Mucosa of descending colon (tissue), 3 donors: ENCODE results near the gene FBXO27. TPM values are rescaled to one million over a fixed set of nuclear protein-coding genes. Genes with fewer than 3 reads are reported as not detected.
"Not testable (repeated sequence)": the region's sequence is repeated elsewhere in the genome, so short reads cannot be mapped to it uniquely, and the experiment has no call there.

ENCODE experiments used
- ATAC-seq: fragments of 200-7000 bp; cut with Tn5 transposase; one replicate; pipeline ENCODE4 v1.9.1; 2020; ENCODE audit warnings: mild to moderate bottlenecking, moderate library complexity
- DNase-seq, 3 donors: peaks; one replicate each; pipeline ENCODE4 v3.0.0-alpha.2; 2020
- H3K36me3 ChIP-seq: fragments of 200-600 bp; one replicate; pipeline ENCODE4 v1.8.0; 2021; ENCODE audit warnings: low read depth, mild to moderate bottlenecking
- H3K4me1 ChIP-seq: fragments of 200-600 bp; one replicate; pipeline ENCODE4 v1.8.0; 2021; ENCODE audit warnings: low read depth, mild to moderate bottlenecking
- H3K4me3 ChIP-seq: fragments of 200-600 bp; one replicate; pipeline ENCODE4 v1.8.0; 2021; ENCODE audit warnings: mild to moderate bottlenecking
- H3K9me3 ChIP-seq: fragments of 200-600 bp; one replicate; pipeline ENCODE4 v1.8.0; 2021; ENCODE audit warnings: mild to moderate bottlenecking
- intact Hi-C, 2 donors: fragments of 100-400 bp; cut with DNase I in 1 of 2; cut with micrococcal nuclease in 1 of 2; formaldehyde crosslinking; loops; one replicate each; pipeline versions ENCODE4 v1.11.0 to v1.11.1; 2022; cut with DNase I, micrococcal nuclease
- total RNA-seq, 3 donors: library from RNA; stranded (reverse); fragmentation: NEBNext Ultra II Directional in 2 of 3; extraction: Animal tissue kit (Norgen Biotek cat#: 25700) in 2 of 3; gene quantifications; one replicate each; pipeline versions ENCODE4 v1.2.1 to v1.2.4, GENCODE V29; 2021 to 2023
- TF ChIP-seq, protein P1 (sequence below): fragments of 200-600 bp; IDR thresholded peaks from one replicate; pipeline ENCODE4 v1.8.0; 2022; ENCODE audit warnings: antibody characterized with exemption, mild to moderate bottlenecking
- donor health status: DM: no; HTN: no; CAD: no; lungs with moderate emphysema.
- donor health status: DM: no; HTN: no; CAD: no.
- donor health status: DM: no; HTN: yes; CAD: no.

FBXO27 gene
- total RNA-seq, 3 donors from 2014 or later, result 0.63 to 10.2 (median 1.5) TPM

GRCh38 chr19:39001041-39001440 lies 31.3 kb downstream of the FBXO27 start:
- ATAC-seq (no peak), DNase-seq (no peak)
- no peak overlapping the region for H3K4me3 ChIP-seq
- intact Hi-C loops, result no loop called here
- TF ChIP-seq, protein P1, sequence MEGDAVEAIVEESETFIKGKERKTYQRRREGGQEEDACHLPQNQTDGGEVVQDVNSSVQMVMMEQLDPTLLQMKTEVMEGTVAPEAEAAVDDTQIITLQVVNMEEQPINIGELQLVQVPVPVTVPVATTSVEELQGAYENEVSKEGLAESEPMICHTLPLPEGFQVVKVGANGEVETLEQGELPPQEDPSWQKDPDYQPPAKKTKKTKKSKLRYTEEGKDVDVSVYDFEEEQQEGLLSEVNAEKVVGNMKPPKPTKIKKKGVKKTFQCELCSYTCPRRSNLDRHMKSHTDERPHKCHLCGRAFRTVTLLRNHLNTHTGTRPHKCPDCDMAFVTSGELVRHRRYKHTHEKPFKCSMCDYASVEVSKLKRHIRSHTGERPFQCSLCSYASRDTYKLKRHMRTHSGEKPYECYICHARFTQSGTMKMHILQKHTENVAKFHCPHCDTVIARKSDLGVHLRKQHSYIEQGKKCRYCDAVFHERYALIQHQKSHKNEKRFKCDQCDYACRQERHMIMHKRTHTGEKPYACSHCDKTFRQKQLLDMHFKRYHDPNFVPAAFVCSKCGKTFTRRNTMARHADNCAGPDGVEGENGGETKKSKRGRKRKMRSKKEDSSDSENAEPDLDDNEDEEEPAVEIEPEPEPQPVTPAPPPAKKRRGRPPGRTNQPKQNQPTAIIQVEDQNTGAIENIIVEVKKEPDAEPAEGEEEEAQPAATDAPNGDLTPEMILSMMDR, result no peak
- no peaks in the 10 kb centered on the region for H3K4me1 ChIP-seq
- no peaks in the 10 kb centered on the region for H3K9me3 ChIP-seq
- H3K36me3 ChIP-seq, result no peaks in the 10 kb centered on the region

DNA sequence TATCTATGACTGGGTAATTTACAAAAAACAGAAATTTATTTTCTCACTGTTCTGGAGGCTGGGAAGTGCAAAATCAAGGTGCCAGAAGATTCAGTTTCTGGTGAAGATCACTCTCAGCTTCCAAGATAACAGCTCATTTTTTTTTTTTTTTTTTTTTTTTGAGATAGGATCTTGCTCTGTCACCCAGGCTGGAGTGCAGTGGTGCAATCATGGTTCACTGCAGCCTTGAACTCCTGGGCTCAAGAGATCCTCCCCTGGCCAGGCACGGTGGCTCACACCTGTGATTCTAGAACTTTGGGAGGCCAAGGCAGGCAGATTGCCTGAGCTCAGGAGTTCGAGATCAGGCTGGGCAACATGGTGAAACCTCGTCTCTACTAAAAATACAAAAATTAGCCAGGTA lies 34.8 kb downstream of the FBXO27 start:
- H3K4me3 ChIP-seq, intact Hi-C loops, H3K36me3 ChIP-seq, H3K9me3 ChIP-seq, H3K4me1 ChIP-seq, DNase-seq, ATAC-seq: not testable (repeated sequence)

- H3K36me3 ChIP-seq, result no peaks in the 10 kb centered on the region
- intact Hi-C loops, result no loop called here
- H3K9me3 ChIP-seq, result no peaks in the 10 kb centered on the region
- ATAC-seq, result no peak
- H3K4me1 ChIP-seq, result no peaks in the 10 kb centered on the region
- no peak overlapping the region for H3K4me3 ChIP-seq
- TF ChIP-seq, protein P1, result no peak
- no peak for DNase-seq
Observed at GRCh38 chr19:38993271-38993670, 39.1 kb downstream of the FBXO27 start.

DNA sequence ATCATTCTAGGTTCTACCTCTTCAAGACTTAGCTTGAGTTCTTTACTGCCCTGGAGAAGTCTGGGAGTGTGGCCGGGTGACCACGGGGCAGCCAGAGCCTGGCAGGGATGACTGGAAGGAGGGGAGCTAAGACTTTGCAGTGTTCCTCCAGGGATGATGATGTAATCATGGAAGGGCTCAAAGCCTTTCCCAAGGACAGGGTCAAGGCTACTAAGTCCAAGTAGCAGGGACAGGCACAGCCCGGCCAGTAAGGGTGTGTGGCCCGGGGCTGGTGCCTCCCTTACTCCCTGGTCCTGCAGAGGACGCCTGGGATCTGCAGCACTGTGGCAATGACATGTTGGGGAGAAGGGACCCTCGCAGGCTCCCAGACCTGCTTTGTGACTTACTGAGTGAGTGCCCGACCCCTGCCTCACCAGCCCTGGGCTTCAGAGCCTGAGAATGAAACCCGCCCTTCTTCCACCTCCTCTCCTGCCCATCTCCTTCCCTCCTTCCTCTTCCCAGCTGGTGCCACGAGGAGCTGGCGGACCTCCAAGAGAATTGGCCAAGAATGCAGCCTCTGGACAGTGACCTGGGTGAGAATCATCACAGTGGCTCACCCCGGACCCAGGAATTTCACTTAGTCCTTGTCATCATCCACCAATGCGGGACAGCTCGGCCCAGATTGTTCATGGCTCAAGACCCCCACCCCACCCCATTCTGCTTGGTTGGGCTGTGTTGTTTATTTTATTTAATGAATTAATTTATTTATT lies 41.2 kb downstream of the FBXO27 start:
- H3K36me3 ChIP-seq, result no peaks in the 10 kb centered on the region
- no peaks in the 10 kb centered on the region for H3K4me1 ChIP-seq
- no peak overlapping the region for H3K4me3 ChIP-seq
- no peaks in the 10 kb centered on the region for H3K9me3 ChIP-seq
- intact Hi-C loops, result no loop called here
- TF ChIP-seq, protein P1, result no peak
- ATAC-seq (no peak), DNase-seq (no peak)

- intact Hi-C loops, DNase-seq, H3K4me1 ChIP-seq: not testable (repeated sequence)
Observed at GRCh38 chr19:38989614-38990013, 42.7 kb downstream of the FBXO27 start.

DNA sequence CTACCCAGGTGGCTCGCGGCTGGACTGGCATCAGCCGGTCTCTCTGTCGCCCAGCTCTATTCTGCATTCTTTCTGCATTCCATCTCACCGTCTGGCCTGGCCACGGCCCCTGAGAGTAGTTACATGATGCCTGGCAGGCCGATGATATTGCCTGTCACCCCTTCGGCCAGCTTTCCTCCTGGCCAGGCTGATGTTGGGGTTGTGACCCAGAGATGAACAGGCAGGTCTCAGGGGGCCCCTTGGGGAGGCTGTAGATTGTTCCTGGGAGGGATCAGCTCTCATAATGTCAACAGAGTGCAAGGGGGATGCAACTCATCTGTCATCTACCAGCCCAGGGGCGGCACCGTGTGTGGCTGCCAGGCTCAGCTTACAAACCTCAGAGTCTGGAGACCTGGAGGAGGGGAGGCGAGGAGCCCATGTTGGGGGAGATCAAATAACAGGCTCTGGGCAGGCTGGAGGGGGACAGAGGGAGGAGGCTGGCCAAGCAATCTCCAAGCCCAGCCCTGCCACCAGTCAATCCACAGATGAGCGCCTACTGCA lies 43.2 kb downstream of the FBXO27 start:
- Histone ChIP-seq H3K36me3 (no peaks in the 10 kb centered on the region), H3K4me3 (no peak overlapping the region), H3K4me1 (no peaks in the 10 kb centered on the region), H3K9me3 (no peaks in the 10 kb centered on the region)
- intact Hi-C loops, result no loop called here
- TF ChIP-seq, protein P1, result no peak
- DNase-seq, result no peak
- ATAC-seq, result no peak

More at GRCh38 chr19:38989614-38990013, 42.7 kb downstream of the FBXO27 start:
- not testable (repeated sequence) for H3K4me3 ChIP-seq, H3K9me3 ChIP-seq, ATAC-seq, H3K36me3 ChIP-seq

- intact Hi-C loops, H3K9me3 ChIP-seq, DNase-seq, H3K4me3 ChIP-seq, H3K36me3 ChIP-seq, H3K4me1 ChIP-seq, ATAC-seq: not testable (repeated sequence)
Observed at GRCh38 chr19:38988627-38989026, 43.7 kb downstream of the FBXO27 start.

DNA sequence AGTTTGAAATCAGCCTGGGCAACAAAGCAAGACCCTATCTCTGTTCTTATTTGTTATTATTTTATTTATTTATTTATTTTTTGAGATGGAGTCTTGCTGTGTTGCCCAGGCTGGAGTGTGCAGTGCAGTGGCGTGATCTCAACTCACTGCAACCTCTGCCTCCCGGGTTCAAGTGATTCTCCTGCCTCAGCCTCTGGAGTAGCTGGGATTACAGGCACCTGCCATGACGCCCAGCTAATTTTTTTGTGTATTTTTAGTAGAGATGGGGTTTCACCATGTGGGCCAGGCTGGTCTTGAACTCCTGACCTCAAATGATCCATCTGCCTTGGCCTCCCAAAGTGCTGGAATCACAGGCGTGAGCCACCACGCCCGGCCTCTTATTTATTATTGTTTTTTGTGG lies 44.6 kb downstream of the FBXO27 start:
- DNase-seq, H3K9me3 ChIP-seq, H3K4me1 ChIP-seq, H3K36me3 ChIP-seq, H3K4me3 ChIP-seq, intact Hi-C loops, ATAC-seq: not testable (repeated sequence)
